Neural cell (in vitro differentiated cells): ENCODE measurements around the gene MED13L. TPM values are rescaled to one million over a fixed set of nuclear protein-coding genes. Genes with fewer than 3 reads are reported as not detected.

Experiments
- H2AFZ ChIP-seq: fragments of 200-600, 300-800 bp; sonication (generic), shearing (Covaris generic); 2 replicates; pipeline ENCODE4 v1.6.0; 2014; ENCODE audit warnings: low read depth, mild to moderate bottlenecking, antibody characterized with exemption, low read length, moderate library complexity
- H3F3A ChIP-seq: fragments of 200-600 bp; shearing (Covaris generic); 2 replicates; pipeline ENCODE4 v1.6.1; 2016; ENCODE audit warnings: mild to moderate bottlenecking, moderate library complexity, mixed read lengths, antibody characterized with exemption, low read length; ENCODE audit not compliant: insufficient read depth, poor library complexity, severe bottlenecking
- H3K27ac ChIP-seq: fragments of 200-600, 300-800 bp; sonication (generic), shearing (Covaris generic); 2 replicates; pipeline ENCODE4 v1.5.1; 2014; ENCODE audit warnings: mild to moderate bottlenecking, low read length, moderate library complexity
- H3K27me3 ChIP-seq: fragments of 300-800, 200-600 bp; sonication (generic), shearing (Covaris generic); 2 replicates; pipeline ENCODE4 v1.6.0; 2014; ENCODE audit warnings: mild to moderate bottlenecking, low read depth, low read length, moderate library complexity; ENCODE audit not compliant: insufficient read depth
- H3K36me3 ChIP-seq: fragments of 300-800, 200-600 bp; sonication (generic), shearing (Covaris generic); 2 replicates; pipeline ENCODE4 v1.5.1; 2014; ENCODE audit warnings: mild to moderate bottlenecking, antibody characterized with exemption, low read length, moderate library complexity; ENCODE audit not compliant: insufficient read depth
- H3K4me2 ChIP-seq: fragments of 300-800, 200-600 bp; sonication (generic), shearing (Covaris generic); 2 replicates; pipeline ENCODE4 v1.6.0; 2014; ENCODE audit warnings: mild to moderate bottlenecking, low read length
- H3K4me3 ChIP-seq: fragments of 300-800, 200-600 bp; sonication (generic), shearing (Covaris generic); 2 replicates; pipeline ENCODE4 v1.5.1; 2014; ENCODE audit warnings: mild to moderate bottlenecking, low read length, moderate library complexity
- H3K79me2 ChIP-seq: fragments of 200-600 bp; shearing (Covaris generic); replicated peaks from 2 replicates; pipeline ENCODE4 v1.6.0; 2014; ENCODE audit warnings: mild to moderate bottlenecking, low read length, moderate library complexity; ENCODE audit not compliant: insufficient read depth
- H3K9ac ChIP-seq: fragments of 300-800, 200-600 bp; sonication (generic), shearing (Covaris generic); 2 replicates; pipeline ENCODE4 v1.6.1; 2016; ENCODE audit warnings: mild to moderate bottlenecking, low read length, mixed read lengths
- H3K9me2 ChIP-seq: fragments of 200-600 bp; shearing (Covaris generic); 2 replicates; pipeline ENCODE4 v1.6.1; 2016; ENCODE audit warnings: mild to moderate bottlenecking, low read length, mixed read lengths; ENCODE audit not compliant: insufficient read depth
- H3K9me3 ChIP-seq: fragments of 200-600, 300-800 bp; sonication (generic), shearing (Covaris generic); 2 replicates; pipeline ENCODE4 v1.6.1; 2016; ENCODE audit warnings: mild to moderate bottlenecking, mixed run types, low read length, moderate library complexity, mixed read lengths
- H4K20me1 ChIP-seq: fragments of 200-600 bp; shearing (Covaris generic); 2 replicates; pipeline ENCODE4 v1.6.1; 2016; ENCODE audit warnings: mild to moderate bottlenecking, mixed run types; ENCODE audit not compliant: insufficient read depth
- EP300 ChIP-seq: fragments of 450-650 bp; conservative IDR thresholded peaks from 2 replicates; pipeline ENCODE4 v1.6.1; 2014; ENCODE audit warnings: antibody characterized with exemption, mild to moderate bottlenecking, moderate library complexity; ENCODE audit not compliant: poor library complexity, severe bottlenecking
- EZH2 ChIP-seq: fragments of 200-600, 300-800 bp; shearing (Covaris generic), sonication (generic); IDR thresholded peaks from 2 replicates; pipeline ENCODE4 v1.6.1; 2014; ENCODE audit warnings: antibody characterized with exemption, low read length, borderline replicate concordance, mild to moderate bottlenecking; ENCODE audit not compliant: insufficient read depth, poor library complexity, severe bottlenecking
- MXI1 ChIP-seq: fragments of 450-650 bp; conservative IDR thresholded peaks from 2 replicates; pipeline ENCODE4 v1.6.1; 2014; ENCODE audit warnings: antibody characterized with exemption, mild to moderate bottlenecking; ENCODE audit not compliant: poor library complexity, severe bottlenecking
- POLR2AphosphoS5 ChIP-seq: IDR thresholded peaks from 2 replicates; pipeline ENCODE4 v1.6.1; 2012
- RAD21 ChIP-seq: fragments of 450-650 bp; conservative IDR thresholded peaks from 2 replicates; pipeline ENCODE4 v1.6.1; 2014; ENCODE audit warnings: antibody characterized with exemption, mild to moderate bottlenecking, moderate library complexity
- SMC3 ChIP-seq: fragments of 450-650 bp; conservative IDR thresholded peaks from 2 replicates; pipeline ENCODE4 v1.6.1; 2014; ENCODE audit warnings: antibody characterized with exemption, mild to moderate bottlenecking, moderate library complexity; ENCODE audit not compliant: poor library complexity
- TAF1 ChIP-seq: IDR thresholded peaks from 2 replicates; pipeline ENCODE4 v1.6.1; 2012; ENCODE audit warnings: low read depth
- polyA plus RNA-seq: library from polyadenylated mRNA; depleted of rRNA; stranded (reverse); fragments of >200 nt; gene quantifications from 2 replicates; pipeline ENCODE4 v1.2.3, GENCODE V29; 2014
- TF ChIP-seq, protein P1 (sequence below): IDR thresholded peaks from 2 replicates; pipeline ENCODE4 v1.6.1; 2012; ENCODE audit warnings: borderline replicate concordance
- TF ChIP-seq, protein P2 (sequence below): fragments of 450-650 bp; IDR thresholded peaks from 2 replicates; pipeline ENCODE4 v1.5.1; 2014; ENCODE audit warnings: antibody characterized with exemption, mild to moderate bottlenecking, moderate library complexity; ENCODE audit not compliant: poor library complexity, severe bottlenecking

Gene MED13L
- polyA plus RNA-seq, 1 donor from 2014 or later, result 38.9 TPM

DNA sequence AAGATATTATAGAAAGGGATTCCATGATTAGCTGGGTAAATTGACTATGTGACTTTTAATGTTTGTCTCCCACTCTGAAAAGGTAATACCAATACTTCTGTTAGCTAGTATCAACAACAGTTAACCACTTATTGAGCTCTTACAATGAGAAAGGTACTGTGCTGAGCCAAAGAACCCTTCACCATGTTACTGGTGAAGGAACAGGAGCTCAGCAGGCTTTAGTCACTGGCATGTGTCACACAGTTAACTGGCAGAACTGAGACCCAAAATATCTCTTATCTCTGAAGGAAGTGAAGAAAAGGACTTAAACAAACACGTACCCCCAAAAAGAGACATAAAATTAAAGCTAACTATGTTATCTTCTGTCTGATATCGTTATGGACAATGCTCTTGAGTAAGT lies 170.6 kb downstream of the MED13L start:
- H2AFZ ChIP-seq, result no peak overlapping the region
- H4K20me1 ChIP-seq, result no peaks in the 10 kb centered on the region
- H3K4me2 ChIP-seq, result no peak overlapping the region
- no peaks in the 10 kb centered on the region for H3K9me3 ChIP-seq
- H3K27me3 ChIP-seq, result no peaks in the 10 kb centered on the region
- no peaks in the 10 kb centered on the region for H3F3A ChIP-seq
- TF ChIP-seq, protein P1, sequence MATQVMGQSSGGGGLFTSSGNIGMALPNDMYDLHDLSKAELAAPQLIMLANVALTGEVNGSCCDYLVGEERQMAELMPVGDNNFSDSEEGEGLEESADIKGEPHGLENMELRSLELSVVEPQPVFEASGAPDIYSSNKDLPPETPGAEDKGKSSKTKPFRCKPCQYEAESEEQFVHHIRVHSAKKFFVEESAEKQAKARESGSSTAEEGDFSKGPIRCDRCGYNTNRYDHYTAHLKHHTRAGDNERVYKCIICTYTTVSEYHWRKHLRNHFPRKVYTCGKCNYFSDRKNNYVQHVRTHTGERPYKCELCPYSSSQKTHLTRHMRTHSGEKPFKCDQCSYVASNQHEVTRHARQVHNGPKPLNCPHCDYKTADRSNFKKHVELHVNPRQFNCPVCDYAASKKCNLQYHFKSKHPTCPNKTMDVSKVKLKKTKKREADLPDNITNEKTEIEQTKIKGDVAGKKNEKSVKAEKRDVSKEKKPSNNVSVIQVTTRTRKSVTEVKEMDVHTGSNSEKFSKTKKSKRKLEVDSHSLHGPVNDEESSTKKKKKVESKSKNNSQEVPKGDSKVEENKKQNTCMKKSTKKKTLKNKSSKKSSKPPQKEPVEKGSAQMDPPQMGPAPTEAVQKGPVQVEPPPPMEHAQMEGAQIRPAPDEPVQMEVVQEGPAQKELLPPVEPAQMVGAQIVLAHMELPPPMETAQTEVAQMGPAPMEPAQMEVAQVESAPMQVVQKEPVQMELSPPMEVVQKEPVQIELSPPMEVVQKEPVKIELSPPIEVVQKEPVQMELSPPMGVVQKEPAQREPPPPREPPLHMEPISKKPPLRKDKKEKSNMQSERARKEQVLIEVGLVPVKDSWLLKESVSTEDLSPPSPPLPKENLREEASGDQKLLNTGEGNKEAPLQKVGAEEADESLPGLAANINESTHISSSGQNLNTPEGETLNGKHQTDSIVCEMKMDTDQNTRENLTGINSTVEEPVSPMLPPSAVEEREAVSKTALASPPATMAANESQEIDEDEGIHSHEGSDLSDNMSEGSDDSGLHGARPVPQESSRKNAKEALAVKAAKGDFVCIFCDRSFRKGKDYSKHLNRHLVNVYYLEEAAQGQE, result no peak
- TF ChIP-seq TAF1 (no peak), EP300 (no peak), EZH2 (no peak), MXI1 (no peak), POLR2AphosphoS5 (no peak), RAD21 (no peak), SMC3 (no peak)
- TF ChIP-seq, protein P2, sequence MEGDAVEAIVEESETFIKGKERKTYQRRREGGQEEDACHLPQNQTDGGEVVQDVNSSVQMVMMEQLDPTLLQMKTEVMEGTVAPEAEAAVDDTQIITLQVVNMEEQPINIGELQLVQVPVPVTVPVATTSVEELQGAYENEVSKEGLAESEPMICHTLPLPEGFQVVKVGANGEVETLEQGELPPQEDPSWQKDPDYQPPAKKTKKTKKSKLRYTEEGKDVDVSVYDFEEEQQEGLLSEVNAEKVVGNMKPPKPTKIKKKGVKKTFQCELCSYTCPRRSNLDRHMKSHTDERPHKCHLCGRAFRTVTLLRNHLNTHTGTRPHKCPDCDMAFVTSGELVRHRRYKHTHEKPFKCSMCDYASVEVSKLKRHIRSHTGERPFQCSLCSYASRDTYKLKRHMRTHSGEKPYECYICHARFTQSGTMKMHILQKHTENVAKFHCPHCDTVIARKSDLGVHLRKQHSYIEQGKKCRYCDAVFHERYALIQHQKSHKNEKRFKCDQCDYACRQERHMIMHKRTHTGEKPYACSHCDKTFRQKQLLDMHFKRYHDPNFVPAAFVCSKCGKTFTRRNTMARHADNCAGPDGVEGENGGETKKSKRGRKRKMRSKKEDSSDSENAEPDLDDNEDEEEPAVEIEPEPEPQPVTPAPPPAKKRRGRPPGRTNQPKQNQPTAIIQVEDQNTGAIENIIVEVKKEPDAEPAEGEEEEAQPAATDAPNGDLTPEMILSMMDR, result no peak
- no peaks in the 10 kb centered on the region for H3K79me2 ChIP-seq
- H3K9ac ChIP-seq, result no peak overlapping the region
- H3K4me3 ChIP-seq, result no peak overlapping the region
- no peaks in the 10 kb centered on the region for H3K9me2 ChIP-seq
- peaks cover 3% of the 10 kb centered on the region for H3K36me3 ChIP-seq
- H3K27ac ChIP-seq, result no peak overlapping the region

DNA sequence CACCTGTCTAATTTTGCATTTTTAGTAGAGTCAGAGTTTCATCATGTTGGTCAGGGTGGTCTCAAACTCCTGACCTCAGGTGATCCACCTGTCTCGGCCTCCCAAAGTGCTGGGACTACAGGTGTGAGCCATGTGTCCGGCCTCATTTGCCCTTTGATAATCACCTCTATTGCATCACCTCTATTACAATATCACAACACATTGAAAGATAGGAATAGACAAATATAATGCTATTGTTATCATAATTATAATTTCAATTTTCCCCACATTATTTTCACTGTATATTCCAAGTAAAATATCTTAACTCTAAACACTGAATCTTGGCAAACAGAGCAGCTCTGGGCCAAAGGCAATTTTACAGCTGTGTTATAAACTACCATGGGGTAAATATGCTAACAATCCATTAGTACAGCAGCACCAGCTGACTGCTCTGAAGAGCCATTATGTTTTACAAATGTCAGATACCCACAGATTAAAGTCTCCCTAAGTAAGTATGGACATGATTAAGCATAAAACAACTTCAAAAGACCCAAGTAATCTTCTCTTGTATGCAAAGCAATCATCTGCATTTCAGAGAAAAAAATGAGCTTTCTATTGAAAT lies 173.2 kb downstream of the MED13L start:
- H3F3A ChIP-seq, result no peaks in the 10 kb centered on the region
- no peaks in the 10 kb centered on the region for H3K27me3 ChIP-seq
- H3K4me2 ChIP-seq, result no peak overlapping the region
- no peaks in the 10 kb centered on the region for H4K20me1 ChIP-seq
- no peaks in the 10 kb centered on the region for H3K9me3 ChIP-seq
- no peak overlapping the region for H2AFZ ChIP-seq
- H3K4me3 ChIP-seq, result no peak overlapping the region
- H3K27ac ChIP-seq, result no peak overlapping the region
- H3K79me2 ChIP-seq, result no peaks in the 10 kb centered on the region
- H3K36me3 ChIP-seq, result peaks cover 3% of the 10 kb centered on the region
- H3K9me2 ChIP-seq, result no peaks in the 10 kb centered on the region
- H3K9ac ChIP-seq, result no peak overlapping the region
- TF ChIP-seq, protein P2, result no peak
- TF ChIP-seq MXI1 (no peak), EP300 (no peak), TAF1 (no peak), SMC3 (no peak), POLR2AphosphoS5 (no peak), RAD21 (no peak), EZH2 (no peak)
- TF ChIP-seq, protein P1, result no peak
